MM.1S (cell line): ENCODE measurements around the gene CDKN1B.

Experiments used
- DNase-seq: peaks from one replicate; pipeline ENCODE4 v3.0.0-alpha.2; 2015
- H2AFZ ChIP-seq: fragments of 300-600 bp; sonication (generic); 2 replicates; pipeline ENCODE4 v1.6.0; 2016; ENCODE audit warnings: antibody characterized with exemption, low read length
- H3F3A ChIP-seq: fragments of 300-600 bp; sonication (generic); 2 replicates; pipeline ENCODE4 v1.6.1; 2016; ENCODE audit warnings: mild to moderate bottlenecking, antibody characterized with exemption, low read length, moderate library complexity, mixed read lengths; ENCODE audit not compliant: insufficient read depth
- H3K27ac ChIP-seq: fragments of 300-600 bp; sonication (generic); 2 replicates; pipeline ENCODE4 v1.5.1; 2016; ENCODE audit warnings: mild to moderate bottlenecking, low read length
- H3K27me3 ChIP-seq: fragments of 300-600 bp; sonication (generic); replicated peaks from 2 replicates; pipeline ENCODE4 v1.6.0; 2016; ENCODE audit warnings: low read length; ENCODE audit not compliant: insufficient read depth
- H3K36me3 ChIP-seq: fragments of 300-600 bp; sonication (generic); replicated peaks from 2 replicates; pipeline ENCODE4 v1.6.1; 2016; ENCODE audit warnings: mild to moderate bottlenecking, low read length, mixed read lengths; ENCODE audit not compliant: insufficient read depth
- H3K4me1 ChIP-seq: fragments of 300-600 bp; sonication (generic); 2 replicates; pipeline ENCODE4 v1.6.1; 2016; ENCODE audit warnings: low read length, mixed read lengths
- H3K4me2 ChIP-seq: fragments of 300-600 bp; sonication (generic); 2 replicates; pipeline ENCODE4 v1.6.0; 2016; ENCODE audit warnings: low read depth, low read length
- H3K4me3 ChIP-seq: fragments of 300-600 bp; sonication (generic); 2 replicates; pipeline ENCODE4 v1.5.1; 2016; ENCODE audit warnings: low read length, mixed read lengths
- H3K79me2 ChIP-seq: fragments of 300-600 bp; sonication (generic); 2 replicates; pipeline ENCODE4 v1.6.1; 2016; ENCODE audit warnings: mixed run types, low read length, mixed read lengths
- H3K9ac ChIP-seq: fragments of 300-600 bp; sonication (generic); 2 replicates; pipeline ENCODE4 v1.6.1; 2016; ENCODE audit warnings: low read length, mixed read lengths
- H3K9me2 ChIP-seq: fragments of 300-600 bp; sonication (generic); replicated peaks from 2 replicates; pipeline ENCODE4 v1.6.1; 2016; ENCODE audit warnings: mild to moderate bottlenecking, low read length, mixed read lengths; ENCODE audit not compliant: insufficient read depth
- H3K9me3 ChIP-seq: fragments of 300-600 bp; sonication (generic); replicated peaks from 2 replicates; pipeline ENCODE4 v1.6.1; 2016; ENCODE audit warnings: mild to moderate bottlenecking, low read length, mixed read lengths; ENCODE audit not compliant: insufficient read depth
- H4K20me1 ChIP-seq: fragments of 300-600 bp; sonication (generic); 2 replicates; pipeline ENCODE4 v1.6.1; 2016; ENCODE audit warnings: mild to moderate bottlenecking, low read length, moderate library complexity, mixed read lengths; ENCODE audit not compliant: insufficient read depth
- EZH2 ChIP-seq: fragments of 300-600 bp; sonication (generic); optimal IDR thresholded peaks from 2 replicates; pipeline ENCODE3; 2017; ENCODE audit warnings: low read depth, mild to moderate bottlenecking, antibody characterized with exemption, low read length, mixed read lengths
- EZH2phosphoT487 ChIP-seq: fragments of 300-600 bp; sonication (generic); IDR thresholded peaks from 2 replicates; pipeline ENCODE4 v1.6.1; 2018; ENCODE audit warnings: antibody characterized with exemption, low read length
- TF ChIP-seq, protein P1 (sequence below): fragments of 300-600 bp; sonication (generic); IDR thresholded peaks from 2 replicates; pipeline ENCODE4 v1.5.1; 2016; ENCODE audit warnings: antibody characterized with exemption, low read length, mixed read lengths

CDKN1B gene

DNA sequence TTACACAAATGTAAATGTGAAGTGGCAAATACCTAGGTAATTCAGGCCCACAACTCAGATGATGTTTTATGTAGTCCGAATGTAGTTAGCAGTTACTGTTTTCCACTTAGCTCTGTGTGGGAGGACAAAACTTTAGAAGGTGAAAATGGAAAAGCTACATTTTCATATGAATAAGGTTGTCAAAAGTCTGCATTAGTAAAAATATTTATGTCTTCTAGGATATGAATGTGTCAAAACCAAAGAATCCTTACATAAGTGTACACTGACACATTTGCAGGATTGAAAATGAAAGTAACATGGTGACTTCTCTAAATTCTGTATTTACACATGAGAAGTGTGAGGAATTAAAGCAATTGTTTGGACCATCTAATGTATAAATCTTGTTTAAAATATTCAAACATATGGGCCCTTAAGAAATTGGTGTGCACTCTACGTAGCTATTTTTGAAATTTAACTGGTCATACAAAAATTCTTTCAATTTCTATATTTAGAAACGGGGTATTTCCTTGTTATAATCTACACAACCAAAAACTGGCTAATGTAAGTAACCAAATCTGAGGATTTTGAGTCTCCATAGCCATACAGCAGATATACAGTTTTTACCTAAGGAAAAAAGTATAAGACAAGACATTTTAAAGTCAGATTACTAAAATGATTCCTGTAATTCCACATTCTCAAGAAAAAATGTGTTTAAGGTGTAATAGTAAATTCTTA lies 5.4 kb downstream of the CDKN1B start:
- Histone ChIP-seq H3K9me2 (no peaks in the 10 kb centered on the region), H3K9ac (peak overlapping the region; percentile 100), H3K27ac (peak overlapping the region; percentile 97), H3F3A (peaks cover 85% of the 10 kb centered on the region), H3K9me3 (no peaks in the 10 kb centered on the region), H3K79me2 (peaks cover 89% of the 10 kb centered on the region), H4K20me1 (no peaks in the 10 kb centered on the region), H2AFZ (no peak overlapping the region), H3K4me3 (peak overlapping the region; percentile 94), H3K4me2 (peak overlapping the region; percentile 89), H3K27me3 (no peaks in the 10 kb centered on the region), H3K4me1 (peaks cover 5% of the 10 kb centered on the region; the same call in 1 of the 2 replicates), H3K36me3 (peaks cover 15% of the 10 kb centered on the region)
- TF ChIP-seq EZH2phosphoT487 = no peak
- peak; percentile 85 for DNase-seq

DNA sequence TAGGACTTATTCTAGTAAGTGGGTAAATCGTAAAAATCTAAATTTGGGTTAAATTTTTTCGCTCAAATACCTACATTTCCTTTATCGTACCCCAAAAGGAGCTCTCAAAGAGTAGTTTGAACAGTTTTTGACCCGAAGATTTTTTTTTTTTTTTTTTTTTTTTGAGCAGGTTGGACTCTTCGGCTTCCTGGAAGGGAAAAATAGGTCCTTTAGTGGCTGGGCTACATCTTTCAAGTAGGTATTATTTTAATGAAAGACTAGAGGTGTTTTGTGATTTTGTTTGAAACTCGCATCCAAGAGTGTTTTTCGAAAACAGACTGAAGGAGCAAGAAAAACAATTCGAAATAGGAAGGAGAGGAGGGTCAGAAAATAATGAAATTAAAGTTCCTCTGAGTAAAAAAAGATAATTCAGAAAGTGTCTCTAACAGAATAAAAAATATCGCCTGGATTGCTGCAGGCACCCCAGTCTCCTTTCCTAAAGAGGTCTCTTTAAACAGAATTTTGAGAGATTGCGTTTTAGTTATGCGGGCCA lies 6.0 kb downstream of the CDKN1B start:
- Histone ChIP-seq H3K79me2 (peaks cover 89% of the 10 kb centered on the region), H3K9me3 (no peaks in the 10 kb centered on the region), H4K20me1 (no peaks in the 10 kb centered on the region), H3K9me2 (no peaks in the 10 kb centered on the region), H3K4me3 (peak overlapping the region; percentile 94), H3K27me3 (no peaks in the 10 kb centered on the region), H3K27ac (peak overlapping the region; percentile 97), H2AFZ (no peak overlapping the region), H3K4me2 (peak overlapping the region; percentile 89), H3K4me1 (peaks cover 11% of the 10 kb centered on the region), H3K9ac (peak overlapping the region; percentile 100), H3F3A (peaks cover 90% of the 10 kb centered on the region), H3K36me3 (peaks cover 15% of the 10 kb centered on the region)
- no peak for TF ChIP-seq EZH2phosphoT487
- TF ChIP-seq, protein P1, sequence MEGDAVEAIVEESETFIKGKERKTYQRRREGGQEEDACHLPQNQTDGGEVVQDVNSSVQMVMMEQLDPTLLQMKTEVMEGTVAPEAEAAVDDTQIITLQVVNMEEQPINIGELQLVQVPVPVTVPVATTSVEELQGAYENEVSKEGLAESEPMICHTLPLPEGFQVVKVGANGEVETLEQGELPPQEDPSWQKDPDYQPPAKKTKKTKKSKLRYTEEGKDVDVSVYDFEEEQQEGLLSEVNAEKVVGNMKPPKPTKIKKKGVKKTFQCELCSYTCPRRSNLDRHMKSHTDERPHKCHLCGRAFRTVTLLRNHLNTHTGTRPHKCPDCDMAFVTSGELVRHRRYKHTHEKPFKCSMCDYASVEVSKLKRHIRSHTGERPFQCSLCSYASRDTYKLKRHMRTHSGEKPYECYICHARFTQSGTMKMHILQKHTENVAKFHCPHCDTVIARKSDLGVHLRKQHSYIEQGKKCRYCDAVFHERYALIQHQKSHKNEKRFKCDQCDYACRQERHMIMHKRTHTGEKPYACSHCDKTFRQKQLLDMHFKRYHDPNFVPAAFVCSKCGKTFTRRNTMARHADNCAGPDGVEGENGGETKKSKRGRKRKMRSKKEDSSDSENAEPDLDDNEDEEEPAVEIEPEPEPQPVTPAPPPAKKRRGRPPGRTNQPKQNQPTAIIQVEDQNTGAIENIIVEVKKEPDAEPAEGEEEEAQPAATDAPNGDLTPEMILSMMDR = no peak
- TF ChIP-seq EZH2 = no peak
- DNase-seq = peak; percentile 51

DNA sequence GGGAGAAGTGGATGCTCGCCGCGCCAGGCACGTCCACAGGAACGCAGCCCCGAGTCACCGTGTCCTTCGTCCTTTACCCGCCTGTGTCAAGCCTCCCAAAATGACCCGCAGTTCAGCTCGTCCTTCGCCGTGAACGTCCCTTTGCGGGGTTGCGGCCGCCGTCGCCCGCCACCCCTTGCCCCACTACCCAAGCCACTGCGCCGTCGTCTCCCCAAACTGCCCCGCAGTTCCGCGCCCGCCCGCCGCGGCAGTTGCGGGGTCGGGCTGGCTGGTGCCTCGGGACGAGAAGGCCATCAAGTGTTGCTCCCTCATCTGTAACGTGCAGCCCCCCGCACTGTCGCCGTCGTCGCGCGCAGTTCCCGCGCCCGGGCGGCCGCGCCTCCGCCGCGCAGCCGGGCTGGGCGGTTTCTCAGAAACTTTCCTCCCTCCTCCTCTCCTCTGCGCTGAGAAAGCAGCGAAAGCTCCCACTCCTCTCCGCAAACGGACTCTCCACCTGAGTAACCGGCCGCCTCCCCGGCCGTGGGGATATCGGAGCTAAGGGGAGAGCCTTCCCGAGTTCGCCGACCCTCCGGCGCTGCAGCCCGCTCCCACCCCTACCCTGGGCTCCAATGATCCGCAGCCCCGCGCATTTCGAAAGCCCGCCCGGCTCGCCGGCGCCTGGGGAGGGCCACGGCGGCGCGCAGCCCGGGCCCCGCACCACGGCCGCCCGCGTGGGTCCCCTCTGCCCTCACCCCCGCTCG lies 6.7 kb downstream of the CDKN1B start:
- no peak overlapping the region for H2AFZ ChIP-seq
- H3F3A ChIP-seq = peaks cover 84% of the 10 kb centered on the region
- H3K9ac ChIP-seq = peak overlapping the region; percentile 100
- peak overlapping the region; percentile 97 for H3K27ac ChIP-seq
- no peaks in the 10 kb centered on the region for H4K20me1 ChIP-seq
- peak; percentile 52 for DNase-seq
- H3K9me2 ChIP-seq = no peaks in the 10 kb centered on the region
- peak overlapping the region; percentile 94 for H3K4me3 ChIP-seq
- H3K4me1 ChIP-seq = peaks cover 15% of the 10 kb centered on the region
- H3K36me3 ChIP-seq = peaks cover 10% of the 10 kb centered on the region
- no peaks in the 10 kb centered on the region for H3K27me3 ChIP-seq
- no peaks in the 10 kb centered on the region for H3K9me3 ChIP-seq
- TF ChIP-seq, protein P1 = no peak
- no peak for TF ChIP-seq EZH2phosphoT487
- no peak for TF ChIP-seq EZH2
- H3K4me2 ChIP-seq = peak overlapping the region; percentile 89
- H3K79me2 ChIP-seq = peaks cover 89% of the 10 kb centered on the region
